ENCODE measurements around the gene SH3PXD2B. TPM values are rescaled to one million over a fixed set of nuclear protein-coding genes. Genes with fewer than 3 reads are reported as not detected.

The SH3PXD2B gene
- total RNA-seq, 2 experiments from 2014 or later, result 0.21 to 0.23 TPM

DNA sequence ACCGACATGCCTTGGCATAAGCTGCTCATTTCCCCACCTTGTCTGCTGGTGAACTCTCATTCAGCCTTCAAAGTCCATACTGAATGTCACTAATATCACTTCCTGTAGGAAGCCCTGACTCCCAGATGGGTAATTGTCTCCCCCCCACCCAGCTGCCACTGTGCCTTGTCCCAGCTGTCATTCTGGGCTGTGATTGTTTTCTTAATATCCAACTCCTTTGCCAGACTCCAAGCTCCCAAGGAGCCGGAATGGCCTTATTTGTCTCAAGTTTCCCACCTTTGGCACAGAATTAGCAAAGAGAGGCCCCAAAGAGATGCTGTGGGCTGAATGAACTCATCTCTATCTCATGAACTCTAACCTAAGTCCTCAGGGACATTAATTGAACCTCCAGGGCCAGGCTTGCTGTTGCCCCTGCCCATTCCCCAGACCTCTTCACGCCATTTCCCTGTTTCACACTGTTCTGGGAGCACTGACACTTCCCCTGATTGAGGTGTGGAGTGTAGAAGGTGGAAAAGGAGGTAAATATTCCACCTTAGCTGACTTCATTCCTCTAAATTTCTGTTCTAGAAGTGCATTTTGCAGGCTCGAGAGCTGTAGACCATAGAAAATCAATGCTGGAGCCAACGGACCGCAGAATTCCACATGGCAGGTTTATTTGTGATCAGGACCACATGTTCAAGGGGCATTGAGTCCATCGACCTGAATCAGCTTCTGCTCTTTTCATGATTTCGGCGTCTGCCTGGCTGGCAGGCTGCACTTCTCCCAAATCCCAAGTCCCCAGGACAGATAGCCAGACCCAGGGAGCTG is 4.9 kb upstream of the SH3PXD2B start:
- CTCF ChIA-PET, result interaction anchor here (3.1 to 5.0 kb wide), 2 partner anchors 8 to 239 kb away, joined by 25 to 39 read pairs; no protein-coding TSS in a partner anchor

DNA sequence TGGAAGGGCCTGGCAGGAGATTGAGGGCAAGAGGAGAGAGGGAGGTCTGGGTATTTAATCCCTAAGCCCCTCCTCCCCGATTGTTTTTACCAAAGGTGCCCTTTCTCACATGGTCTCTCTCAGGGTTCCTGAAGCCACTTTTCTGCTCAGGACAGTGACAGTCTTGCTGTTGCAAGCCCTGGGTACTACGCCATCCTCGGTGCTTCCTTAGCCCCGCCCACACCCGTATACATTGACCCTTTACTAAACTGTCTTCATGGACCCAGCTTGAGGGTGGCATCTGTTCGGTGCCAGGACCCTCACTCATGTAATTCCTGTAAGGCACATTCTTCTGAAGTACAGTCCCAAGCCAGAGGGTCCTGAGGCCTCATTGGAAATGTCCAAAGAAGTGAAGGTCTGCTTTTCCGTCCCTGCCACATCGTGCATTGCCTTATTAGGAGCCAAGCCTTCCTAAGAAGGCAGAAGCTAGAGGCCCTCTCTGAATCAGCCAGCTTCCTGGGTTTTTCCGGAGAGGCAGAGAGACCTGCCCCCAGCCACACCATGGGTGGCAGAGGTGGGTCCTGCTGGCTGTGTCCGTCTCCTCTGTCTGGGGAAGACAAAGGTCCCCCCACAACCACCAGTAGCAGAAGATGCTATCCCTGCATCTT is 1.9 kb upstream of the SH3PXD2B start:
- Mint-ChIP-seq H3K36me3 (ENCODE audit: low read depth) (no peaks in the 10 kb centered on the region), H3K4me3 (no peak overlapping the region), H3K9me3 (ENCODE audit: insufficient read depth) (no peaks in the 10 kb centered on the region), H3K4me1 (ENCODE audit: low read depth) (peaks cover 17% of the 10 kb centered on the region), H3K27ac (no peak overlapping the region), H3K27me3 (ENCODE audit: low read depth) (peaks cover 37% of the 10 kb centered on the region)
- ATAC-seq (no peak), DNase-seq (no peak)
- CTCF ChIA-PET, result no interaction called here
- POLR2A ChIA-PET, result no interaction called here

More for the DNA sequence above, 4.9 kb upstream of the SH3PXD2B start:
- ATAC-seq (no peak), DNase-seq (no peak)
- Mint-ChIP-seq H3K9me3 (ENCODE audit: insufficient read depth) (no peaks in the 10 kb centered on the region), H3K27me3 (ENCODE audit: low read depth) (peaks cover 14% of the 10 kb centered on the region), H3K27ac (no peak overlapping the region), H3K4me1 (ENCODE audit: low read depth) (peaks cover 20% of the 10 kb centered on the region), H3K4me3 (no peak overlapping the region), H3K36me3 (ENCODE audit: low read depth) (no peaks in the 10 kb centered on the region)
- POLR2A ChIA-PET, result no interaction called here

GRCh38 chr5:172455511-172456061 is 1.3 kb upstream of the SH3PXD2B start:
- Mint-ChIP-seq H3K27me3 (ENCODE audit: low read depth) (peaks cover 40% of the 10 kb centered on the region), H3K4me3 (no peak overlapping the region), H3K27ac (no peak overlapping the region), H3K4me1 (ENCODE audit: low read depth) (peaks cover 10% of the 10 kb centered on the region), H3K9me3 (ENCODE audit: insufficient read depth) (no peaks in the 10 kb centered on the region), H3K36me3 (ENCODE audit: low read depth) (no peaks in the 10 kb centered on the region)
- CTCF ChIA-PET, result no interaction called here
- ATAC-seq, result no peak
- POLR2A ChIA-PET, result no interaction called here
- DNase-seq, result no peak

- no peaks in the 10 kb centered on the region for H3K36me3 Mint-ChIP-seq (ENCODE audit: low read depth)
- no peaks in the 10 kb centered on the region for H3K9me3 Mint-ChIP-seq (ENCODE audit: insufficient read depth)
- DNase-seq (no peak), ATAC-seq (no peak)
- H3K4me1 Mint-ChIP-seq (ENCODE audit: low read depth), result peaks cover 8% of the 10 kb centered on the region
- peaks cover 40% of the 10 kb centered on the region for H3K27me3 Mint-ChIP-seq (ENCODE audit: low read depth)
- ChIA-PET CTCF (no interaction called here), POLR2A (no interaction called here)
- peak overlapping the region; percentile 68 for H3K4me3 Mint-ChIP-seq
- H3K27ac Mint-ChIP-seq, result no peak overlapping the region
These were observed 709 bp upstream of the SH3PXD2B start for GRCh38 chr5:172455087-172455381.

GRCh38 chr5:172453986-172454357 is 353 bp downstream of the SH3PXD2B start:
- no peaks in the 10 kb centered on the region for H3K9me3 Mint-ChIP-seq (ENCODE audit: insufficient read depth)
- POLR2A ChIA-PET, result no interaction called here
- no peak overlapping the region for H3K27ac Mint-ChIP-seq

DNA sequence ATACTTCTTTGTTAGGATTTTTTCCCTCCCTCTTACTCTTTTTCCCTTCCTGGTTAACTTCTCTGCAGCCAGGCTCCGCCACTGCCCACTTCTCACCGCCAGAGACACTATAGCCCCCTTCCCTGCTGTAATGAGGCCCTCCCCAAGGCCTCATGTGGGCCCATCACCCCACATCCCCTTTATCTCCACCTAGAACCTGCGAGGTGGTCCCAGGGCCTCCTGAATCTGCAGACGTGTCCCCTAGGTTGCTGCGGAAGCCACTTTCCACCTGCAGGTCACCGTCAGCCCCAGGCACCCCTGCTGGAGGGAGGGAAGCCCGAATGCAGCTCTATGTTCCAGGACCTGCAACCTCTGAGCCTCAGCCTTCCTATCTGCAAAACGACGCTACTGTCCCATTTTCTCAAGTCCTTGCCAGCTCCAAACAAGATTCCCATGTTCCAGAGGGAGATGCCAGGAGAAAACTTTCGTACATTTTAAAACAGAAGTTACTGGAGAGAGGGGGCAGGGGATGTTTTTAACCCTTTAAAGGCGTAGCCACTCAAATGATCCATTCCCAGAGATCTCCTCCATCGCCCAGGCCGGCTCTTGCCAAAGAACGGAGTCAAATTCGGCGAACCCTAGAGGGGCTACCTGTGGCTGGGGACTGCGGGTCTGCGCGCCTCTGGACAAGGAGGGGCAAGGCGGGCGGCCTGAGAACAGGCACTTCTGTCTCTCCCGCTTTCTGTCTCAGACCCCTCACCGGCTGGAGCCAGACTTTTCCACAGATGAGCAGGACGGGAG is 929 bp downstream of the SH3PXD2B start:
- ChIA-PET POLR2A (no interaction called here), CTCF (interaction anchor here (0.6 to 4.0 kb wide), 2 partner anchors 8 to 551 kb away, joined by 3 to 39 read pairs; no protein-coding TSS in a partner anchor)
- DNase-seq, result no peak
- Mint-ChIP-seq H3K36me3 (ENCODE audit: low read depth) (no peaks in the 10 kb centered on the region), H3K9me3 (ENCODE audit: insufficient read depth) (no peaks in the 10 kb centered on the region), H3K27ac (no peak overlapping the region), H3K4me3 (peak overlapping the region; percentile 56), H3K27me3 (ENCODE audit: low read depth) (peaks cover 40% of the 10 kb centered on the region), H3K4me1 (ENCODE audit: low read depth) (peaks cover 8% of the 10 kb centered on the region)
- no peak for ATAC-seq

More at GRCh38 chr5:172453986-172454357, 353 bp downstream of the SH3PXD2B start:
- CTCF ChIA-PET, result interaction anchor here (0.6 kb wide), 1 partner anchor 151 kb away, joined by 3 read pairs; no protein-coding TSS in a partner anchor
- DNase-seq (no peak), ATAC-seq (peak; percentile 17)
- no peaks in the 10 kb centered on the region for H3K36me3 Mint-ChIP-seq (ENCODE audit: low read depth)
- peaks cover 8% of the 10 kb centered on the region for H3K4me1 Mint-ChIP-seq (ENCODE audit: low read depth)
- peak overlapping the region; percentile 56 for H3K4me3 Mint-ChIP-seq
- peaks cover 40% of the 10 kb centered on the region for H3K27me3 Mint-ChIP-seq (ENCODE audit: low read depth)

- Mint-ChIP-seq H3K4me1 (ENCODE audit: low read depth) (peaks cover 8% of the 10 kb centered on the region), H3K9me3 (ENCODE audit: insufficient read depth) (no peaks in the 10 kb centered on the region), H3K36me3 (ENCODE audit: low read depth) (no peaks in the 10 kb centered on the region), H3K27ac (no peak overlapping the region), H3K27me3 (ENCODE audit: low read depth) (peaks cover 40% of the 10 kb centered on the region), H3K4me3 (peak overlapping the region; percentile 56)
- POLR2A ChIA-PET, result interaction anchor here (1.3 kb wide), 1 partner anchor 8 kb away, joined by 3 read pairs; no protein-coding TSS in a partner anchor
- DNase-seq, result no peak
- ATAC-seq, result no peak
- CTCF ChIA-PET, result interaction anchor here (0.6 to 4.0 kb wide), 11 partner anchors 9 to 550 kb away, joined by 3 to 39 read pairs (median 4); no protein-coding TSS in a partner anchor
These were observed 1.7 kb downstream of the SH3PXD2B start for GRCh38 chr5:172452398-172453205.

- Mint-ChIP-seq H3K27ac (no peak overlapping the region), H3K4me3 (no peak overlapping the region), H3K27me3 (ENCODE audit: low read depth) (peaks cover 39% of the 10 kb centered on the region), H3K9me3 (ENCODE audit: insufficient read depth) (no peaks in the 10 kb centered on the region), H3K4me1 (ENCODE audit: low read depth) (peaks cover 8% of the 10 kb centered on the region), H3K36me3 (ENCODE audit: low read depth) (no peaks in the 10 kb centered on the region)
- POLR2A ChIA-PET, result interaction anchor here (1.3 kb wide), 1 partner anchor 9 kb away, joined by 3 read pairs; no protein-coding TSS in a partner anchor
- ATAC-seq (no peak), DNase-seq (no peak)
- CTCF ChIA-PET, result interaction anchor here (0.8 to 4.0 kb wide), 17 partner anchors 10 to 489 kb away, joined by 3 to 39 read pairs (median 4); no protein-coding TSS in a partner anchor
These were observed 2.5 kb downstream of the SH3PXD2B start for GRCh38 chr5:172451771-172452197.

- Mint-ChIP-seq H3K27me3 (ENCODE audit: low read depth) (peaks cover 34% of the 10 kb centered on the region), H3K27ac (no peak overlapping the region), H3K4me3 (no peak overlapping the region), H3K36me3 (ENCODE audit: low read depth) (no peaks in the 10 kb centered on the region), H3K4me1 (ENCODE audit: low read depth) (peaks cover 8% of the 10 kb centered on the region), H3K9me3 (ENCODE audit: insufficient read depth) (no peaks in the 10 kb centered on the region)
- ChIA-PET POLR2A (interaction anchor here (1.3 kb wide), 1 partner anchor 10 kb away, joined by 3 read pairs; no protein-coding TSS in a partner anchor), CTCF (interaction anchor here (0.6 to 4.0 kb wide), 20 partner anchors 11 to 489 kb away, joined by 3 to 39 read pairs (median 4); no protein-coding TSS in a partner anchor)
- DNase-seq (peak; percentile 59), ATAC-seq (no peak)
These were observed 3.2 kb downstream of the SH3PXD2B start for GRCh38 chr5:172450861-172451695.

DNA sequence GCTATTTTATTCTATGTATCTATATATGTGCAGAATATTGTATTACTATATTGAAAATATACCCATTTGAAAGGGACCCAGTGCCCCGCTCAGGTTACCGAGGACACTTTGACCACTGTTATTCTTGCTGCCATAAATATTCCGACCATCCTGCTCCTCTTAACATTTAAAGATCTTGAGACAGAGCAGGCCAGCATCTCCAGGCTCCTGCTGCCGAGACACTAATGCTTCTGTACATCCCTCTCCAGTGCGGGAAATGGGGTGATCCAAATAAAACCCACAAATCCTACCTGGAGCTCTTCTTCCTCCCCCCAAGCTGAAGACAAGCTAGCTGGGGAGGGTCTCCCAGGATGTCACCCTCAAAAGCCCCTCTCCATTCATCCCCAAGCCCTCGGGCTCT is 3.9 kb downstream of the SH3PXD2B start:
- Mint-ChIP-seq H3K27ac (no peak overlapping the region), H3K4me1 (ENCODE audit: low read depth) (peaks cover 8% of the 10 kb centered on the region), H3K36me3 (ENCODE audit: low read depth) (no peaks in the 10 kb centered on the region), H3K27me3 (ENCODE audit: low read depth) (peaks cover 33% of the 10 kb centered on the region), H3K9me3 (ENCODE audit: insufficient read depth) (no peaks in the 10 kb centered on the region), H3K4me3 (no peak overlapping the region)
- ATAC-seq (no peak), DNase-seq (no peak)
- ChIA-PET POLR2A (no interaction called here), CTCF (interaction anchor here (0.8 to 4.0 kb wide), 6 partner anchors 10 to 250 kb away, joined by 3 to 39 read pairs (median 6); no protein-coding TSS in a partner anchor)

Measured in activated CD8-positive, alpha-beta T cell treated with anti-CD3 and anti-CD28 coated beads, Interleukin-2, amount 10 ng/mL, durations not matched to agents 7 days and 5 days (primary cell).